GM12878 (cell line): ENCODE measurements around the gene TCTN1. TPM values are rescaled to one million over a fixed set of nuclear protein-coding genes. Genes with fewer than 3 reads are reported as not detected.
A peak's percentile ranks its signal among the peaks of the same experiment; 100 is the strongest.

Experiments
- BHLHE40 ChIP-seq, 2 experiments: fragments of 450-650 bp in 1 of 2; IDR thresholded peaks; 2 replicates each; pipeline ENCODE4 v1.6.1; 2011 to 2017; ENCODE audit warnings: low read depth in 2 of 2, borderline replicate concordance in 1 of 2, improper control_type of control experiment in 1 of 2, low read length in 1 of 2, mild to moderate bottlenecking in 1 of 2
- CEBPB ChIP-seq, 2 experiments: fragments of 150-350 bp in 1 of 2; IDR thresholded peaks; 2 replicates each; pipeline ENCODE4 v1.6.1; 2012 to 2014; ENCODE audit warnings: low read depth in 2 of 2, low read length in 2 of 2, borderline replicate concordance in 1 of 2, inconsistent platforms in 1 of 2
- ETV6 ChIP-seq, 2 experiments: fragments of 450-650 bp in 1 of 2; IDR thresholded peaks in 1 of 2; conservative IDR thresholded peaks in 1 of 2; 2 replicates each; pipeline ENCODE4 v1.6.1; 2014; ENCODE audit warnings: antibody characterized with exemption in 1 of 2, borderline replicate concordance in 1 of 2, low read depth in 1 of 2, mild to moderate bottlenecking in 1 of 2, moderate library complexity in 1 of 2
- MLLT1 ChIP-seq: fragments of 450-650 bp; IDR thresholded peaks from 2 replicates; pipeline ENCODE4 v1.6.1; 2016; ENCODE audit warnings: mild to moderate bottlenecking
- MTA2 ChIP-seq: fragments of 450-650 bp; IDR thresholded peaks from 2 replicates; pipeline ENCODE4 v1.6.1; 2016; ENCODE audit warnings: low read depth, mild to moderate bottlenecking, moderate library complexity
- MYB ChIP-seq: fragments of 150-350 bp; IDR thresholded peaks from 2 replicates; pipeline ENCODE4 v1.6.1; 2014; ENCODE audit warnings: mild to moderate bottlenecking, low read depth, low read length, borderline replicate concordance
- MYC ChIP-seq: IDR thresholded peaks from 2 replicates; pipeline ENCODE4 v1.6.1; 2011; ENCODE audit warnings: mild to moderate bottlenecking, low read length, moderate library complexity, inconsistent platforms; ENCODE audit not compliant: insufficient read depth, insufficient replicate concordance, insufficient read length, severe bottlenecking
- RAD21 ChIP-seq: IDR thresholded peaks from 2 replicates; pipeline ENCODE4 v1.6.1; 2011; ENCODE audit warnings: mild to moderate bottlenecking, low read depth, low read length, moderate library complexity; ENCODE audit not compliant: insufficient read depth
- RUNX3 ChIP-seq: IDR thresholded peaks from 2 replicates; pipeline ENCODE4 v1.6.1; 2012; ENCODE audit warnings: low read length, inconsistent platforms
- SPI1 ChIP-seq: IDR thresholded peaks from 2 replicates; pipeline ENCODE4 v1.6.1; 2011; ENCODE audit warnings: low read depth, mild to moderate bottlenecking, low read length, moderate library complexity, borderline replicate concordance; ENCODE audit not compliant: insufficient read depth
- TCF3 ChIP-seq: IDR thresholded peaks from 2 replicates; pipeline ENCODE4 v1.6.1; 2012; ENCODE audit warnings: low read depth, mild to moderate bottlenecking, low read length, borderline replicate concordance; ENCODE audit not compliant: insufficient read depth
- polyA plus RNA-seq, 11 experiments: library from polyadenylated mRNA; depleted of rRNA in 4 of 11; unstranded in 6 of 11; stranded (reverse) in 5 of 11; fragments of >200 nt; fragmentation: Nextera tagmentation in 4 of 11; fragmentation: Illumina TruSeq in 1 of 11; extraction: Ambion mirVana in 4 of 11; extraction: Trizol in 1 of 11; gene quantifications; 1 replicate in 1 of 11; 2 replicates in 10 of 11; pipeline versions ENCODE4 v1.2.1 to v1.2.3, GENCODE V29; 2011 to 2016; ENCODE audit warnings: inconsistent platforms in 2 of 11, missing spikeins in 2 of 11, low read depth in 1 of 11
- total RNA-seq, 4 experiments: library from RNA; depleted of rRNA in 3 of 4; stranded (reverse); fragments of >200 nt in 3 of 4; fragmentation: Illumina TruSeq in 1 of 4; extraction: Trizol in 1 of 4; gene quantifications; 2 replicates each; pipeline versions ENCODE4 v1.2.1 to v1.2.3, GENCODE V29; 2013 to 2021
- TF ChIP-seq, protein P1 (sequence below): fragments of 450-650 bp; IDR thresholded peaks from 2 replicates; pipeline ENCODE4 v1.6.1; 2017; ENCODE audit warnings: low read depth, mild to moderate bottlenecking, moderate library complexity
- TF ChIP-seq, protein P2 (sequence below): fragments of 450-650 bp; IDR thresholded peaks from 2 replicates; pipeline ENCODE4 v1.6.1; 2017; ENCODE audit warnings: antibody characterized with exemption, mild to moderate bottlenecking, moderate library complexity
- TF ChIP-seq, protein P3 (sequence below): IDR thresholded peaks from 2 replicates; pipeline ENCODE4 v1.6.1; 2011; ENCODE audit warnings: borderline replicate concordance, low read depth, mild to moderate bottlenecking, moderate library complexity, mixed read lengths, low read length; ENCODE audit not compliant: insufficient read depth; ENCODE audit errors: extremely low read length
- TF ChIP-seq, protein P4 (sequence below): fragments of 450-650 bp; formaldehyde crosslinking; IDR thresholded peaks from 2 replicates; pipeline ENCODE4 v1.4.0; 2020; ENCODE audit warnings: mild to moderate bottlenecking, moderate library complexity

TCTN1 gene
- total and polyA plus RNA-seq, 10 of the 15 experiments (the other 5 are each of a cell fraction or from before 2014, with no cell fraction given): 8.8 to 23.5 (median 15.3) TPM

- TF ChIP-seq, protein P1, sequence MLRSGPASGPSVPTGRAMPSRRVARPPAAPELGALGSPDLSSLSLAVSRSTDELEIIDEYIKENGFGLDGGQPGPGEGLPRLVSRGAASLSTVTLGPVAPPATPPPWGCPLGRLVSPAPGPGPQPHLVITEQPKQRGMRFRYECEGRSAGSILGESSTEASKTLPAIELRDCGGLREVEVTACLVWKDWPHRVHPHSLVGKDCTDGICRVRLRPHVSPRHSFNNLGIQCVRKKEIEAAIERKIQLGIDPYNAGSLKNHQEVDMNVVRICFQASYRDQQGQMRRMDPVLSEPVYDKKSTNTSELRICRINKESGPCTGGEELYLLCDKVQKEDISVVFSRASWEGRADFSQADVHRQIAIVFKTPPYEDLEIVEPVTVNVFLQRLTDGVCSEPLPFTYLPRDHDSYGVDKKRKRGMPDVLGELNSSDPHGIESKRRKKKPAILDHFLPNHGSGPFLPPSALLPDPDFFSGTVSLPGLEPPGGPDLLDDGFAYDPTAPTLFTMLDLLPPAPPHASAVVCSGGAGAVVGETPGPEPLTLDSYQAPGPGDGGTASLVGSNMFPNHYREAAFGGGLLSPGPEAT: peak; percentile 80
- TF ChIP-seq TCF3: no peak
- TF ChIP-seq MTA2: peak; percentile 68; the same call in 1 of the 2 replicates
- peak in 1 of 2 experiments; percentile 27; a peak in 1 of 4 replicates for TF ChIP-seq CEBPB (IDR thresholded peaks at IDR 0.05; ENCODE audit: borderline replicate concordance in 1 of 2, low read depth in 2 of 2, low read length in 2 of 2)
- no peak for TF ChIP-seq ETV6 (conservative IDR thresholded peaks at IDR 0.05 in 1 of 2, IDR thresholded peaks at IDR 0.05 in 1 of 2; ENCODE audit: borderline replicate concordance in 1 of 2, low read depth in 1 of 2)
- no peak for TF ChIP-seq RAD21
- peak in 1 of 2 experiments; percentile 39; a peak in 1 of 4 replicates for TF ChIP-seq BHLHE40 (IDR thresholded peaks at IDR 0.05; ENCODE audit: borderline replicate concordance in 1 of 2, low read depth in 2 of 2, low read length in 1 of 2)
- no peak; the same call in 1 of the 2 replicates for TF ChIP-seq RUNX3
- TF ChIP-seq, protein P2, sequence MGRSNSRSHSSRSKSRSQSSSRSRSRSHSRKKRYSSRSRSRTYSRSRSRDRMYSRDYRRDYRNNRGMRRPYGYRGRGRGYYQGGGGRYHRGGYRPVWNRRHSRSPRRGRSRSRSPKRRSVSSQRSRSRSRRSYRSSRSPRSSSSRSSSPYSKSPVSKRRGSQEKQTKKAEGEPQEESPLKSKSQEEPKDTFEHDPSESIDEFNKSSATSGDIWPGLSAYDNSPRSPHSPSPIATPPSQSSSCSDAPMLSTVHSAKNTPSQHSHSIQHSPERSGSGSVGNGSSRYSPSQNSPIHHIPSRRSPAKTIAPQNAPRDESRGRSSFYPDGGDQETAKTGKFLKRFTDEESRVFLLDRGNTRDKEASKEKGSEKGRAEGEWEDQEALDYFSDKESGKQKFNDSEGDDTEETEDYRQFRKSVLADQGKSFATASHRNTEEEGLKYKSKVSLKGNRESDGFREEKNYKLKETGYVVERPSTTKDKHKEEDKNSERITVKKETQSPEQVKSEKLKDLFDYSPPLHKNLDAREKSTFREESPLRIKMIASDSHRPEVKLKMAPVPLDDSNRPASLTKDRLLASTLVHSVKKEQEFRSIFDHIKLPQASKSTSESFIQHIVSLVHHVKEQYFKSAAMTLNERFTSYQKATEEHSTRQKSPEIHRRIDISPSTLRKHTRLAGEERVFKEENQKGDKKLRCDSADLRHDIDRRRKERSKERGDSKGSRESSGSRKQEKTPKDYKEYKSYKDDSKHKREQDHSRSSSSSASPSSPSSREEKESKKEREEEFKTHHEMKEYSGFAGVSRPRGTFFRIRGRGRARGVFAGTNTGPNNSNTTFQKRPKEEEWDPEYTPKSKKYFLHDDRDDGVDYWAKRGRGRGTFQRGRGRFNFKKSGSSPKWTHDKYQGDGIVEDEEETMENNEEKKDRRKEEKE: no peak
- TF ChIP-seq SPI1: no peak
- TF ChIP-seq, protein P3, sequence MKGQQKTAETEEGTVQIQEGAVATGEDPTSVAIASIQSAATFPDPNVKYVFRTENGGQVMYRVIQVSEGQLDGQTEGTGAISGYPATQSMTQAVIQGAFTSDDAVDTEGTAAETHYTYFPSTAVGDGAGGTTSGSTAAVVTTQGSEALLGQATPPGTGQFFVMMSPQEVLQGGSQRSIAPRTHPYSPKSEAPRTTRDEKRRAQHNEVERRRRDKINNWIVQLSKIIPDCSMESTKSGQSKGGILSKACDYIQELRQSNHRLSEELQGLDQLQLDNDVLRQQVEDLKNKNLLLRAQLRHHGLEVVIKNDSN: no peak
- no peak for TF ChIP-seq MYB
- TF ChIP-seq MYC: no peak
- TF ChIP-seq MLLT1: peak; percentile 71
- TF ChIP-seq, protein P4, sequence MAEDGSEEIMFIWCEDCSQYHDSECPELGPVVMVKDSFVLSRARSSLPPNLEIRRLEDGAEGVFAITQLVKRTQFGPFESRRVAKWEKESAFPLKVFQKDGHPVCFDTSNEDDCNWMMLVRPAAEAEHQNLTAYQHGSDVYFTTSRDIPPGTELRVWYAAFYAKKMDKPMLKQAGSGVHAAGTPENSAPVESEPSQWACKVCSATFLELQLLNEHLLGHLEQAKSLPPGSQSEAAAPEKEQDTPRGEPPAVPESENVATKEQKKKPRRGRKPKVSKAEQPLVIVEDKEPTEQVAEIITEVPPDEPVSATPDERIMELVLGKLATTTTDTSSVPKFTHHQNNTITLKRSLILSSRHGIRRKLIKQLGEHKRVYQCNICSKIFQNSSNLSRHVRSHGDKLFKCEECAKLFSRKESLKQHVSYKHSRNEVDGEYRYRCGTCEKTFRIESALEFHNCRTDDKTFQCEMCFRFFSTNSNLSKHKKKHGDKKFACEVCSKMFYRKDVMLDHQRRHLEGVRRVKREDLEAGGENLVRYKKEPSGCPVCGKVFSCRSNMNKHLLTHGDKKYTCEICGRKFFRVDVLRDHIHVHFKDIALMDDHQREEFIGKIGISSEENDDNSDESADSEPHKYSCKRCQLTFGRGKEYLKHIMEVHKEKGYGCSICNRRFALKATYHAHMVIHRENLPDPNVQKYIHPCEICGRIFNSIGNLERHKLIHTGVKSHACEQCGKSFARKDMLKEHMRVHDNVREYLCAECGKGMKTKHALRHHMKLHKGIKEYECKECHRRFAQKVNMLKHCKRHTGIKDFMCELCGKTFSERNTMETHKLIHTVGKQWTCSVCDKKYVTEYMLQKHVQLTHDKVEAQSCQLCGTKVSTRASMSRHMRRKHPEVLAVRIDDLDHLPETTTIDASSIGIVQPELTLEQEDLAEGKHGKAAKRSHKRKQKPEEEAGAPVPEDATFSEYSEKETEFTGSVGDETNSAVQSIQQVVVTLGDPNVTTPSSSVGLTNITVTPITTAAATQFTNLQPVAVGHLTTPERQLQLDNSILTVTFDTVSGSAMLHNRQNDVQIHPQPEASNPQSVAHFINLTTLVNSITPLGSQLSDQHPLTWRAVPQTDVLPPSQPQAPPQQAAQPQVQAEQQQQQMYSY: no peak
These were observed 35.9 kb upstream of the TCTN1 start (continued) for GRCh38 chr12:110577864-110578693.
